ENCODE measurements around the gene HOXB9.
A peak's percentile ranks its signal among the peaks of the same experiment; 100 is the strongest.

Gene HOXB9

DNA sequence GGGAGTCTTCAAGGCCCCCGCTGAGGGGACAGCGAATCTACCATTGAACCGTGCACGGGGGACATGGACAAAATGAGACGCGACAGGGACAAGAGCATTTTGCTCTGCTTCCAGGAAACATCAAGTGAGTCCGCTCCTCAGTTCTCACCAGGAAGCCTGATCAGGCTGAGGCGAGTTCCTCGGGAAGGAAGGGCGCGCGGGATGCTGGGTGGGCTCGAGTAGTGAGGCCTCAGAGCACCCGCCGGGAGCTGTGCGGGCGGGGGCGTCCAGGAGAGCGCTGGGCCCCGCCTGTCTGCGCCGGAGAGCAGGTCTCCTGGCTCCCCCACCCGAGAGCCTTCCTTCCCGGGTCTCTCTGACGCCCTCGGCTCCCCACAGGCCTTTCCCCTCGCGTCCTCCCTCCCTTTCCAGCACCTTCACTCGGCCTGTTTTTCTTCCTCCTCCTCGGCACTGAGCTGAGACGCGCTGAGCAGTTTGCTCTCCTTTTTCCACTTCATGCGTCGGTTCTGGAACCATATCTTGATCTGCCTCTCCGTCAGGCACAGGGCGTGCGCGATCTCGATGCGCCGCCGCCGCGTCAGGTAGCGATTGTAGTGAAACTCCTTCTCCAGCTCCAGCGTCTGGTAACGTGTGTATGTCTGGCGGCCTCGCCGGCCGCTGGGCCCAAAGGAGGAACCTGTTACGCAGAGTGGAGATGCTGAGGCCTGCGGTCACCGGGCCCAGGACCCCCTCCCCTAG lies 30.0 kb downstream of the HOXB9 start:
- TF ChIP-seq, protein P1, sequence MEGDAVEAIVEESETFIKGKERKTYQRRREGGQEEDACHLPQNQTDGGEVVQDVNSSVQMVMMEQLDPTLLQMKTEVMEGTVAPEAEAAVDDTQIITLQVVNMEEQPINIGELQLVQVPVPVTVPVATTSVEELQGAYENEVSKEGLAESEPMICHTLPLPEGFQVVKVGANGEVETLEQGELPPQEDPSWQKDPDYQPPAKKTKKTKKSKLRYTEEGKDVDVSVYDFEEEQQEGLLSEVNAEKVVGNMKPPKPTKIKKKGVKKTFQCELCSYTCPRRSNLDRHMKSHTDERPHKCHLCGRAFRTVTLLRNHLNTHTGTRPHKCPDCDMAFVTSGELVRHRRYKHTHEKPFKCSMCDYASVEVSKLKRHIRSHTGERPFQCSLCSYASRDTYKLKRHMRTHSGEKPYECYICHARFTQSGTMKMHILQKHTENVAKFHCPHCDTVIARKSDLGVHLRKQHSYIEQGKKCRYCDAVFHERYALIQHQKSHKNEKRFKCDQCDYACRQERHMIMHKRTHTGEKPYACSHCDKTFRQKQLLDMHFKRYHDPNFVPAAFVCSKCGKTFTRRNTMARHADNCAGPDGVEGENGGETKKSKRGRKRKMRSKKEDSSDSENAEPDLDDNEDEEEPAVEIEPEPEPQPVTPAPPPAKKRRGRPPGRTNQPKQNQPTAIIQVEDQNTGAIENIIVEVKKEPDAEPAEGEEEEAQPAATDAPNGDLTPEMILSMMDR (IDR thresholded peaks at IDR 0.05; ENCODE audit: low read depth, low read length, missing control alignments): no peak
- in situ Hi-C loops (cut with HindIII; ENCODE audit: low sequenced_read_pairs): no loop called here
- peak overlapping the region; percentile 44 for H3K4me3 ChIP-seq (ENCODE audit: low read depth, low read length)
- DNase-seq (ENCODE audit: low read depth): no peak

DNA sequence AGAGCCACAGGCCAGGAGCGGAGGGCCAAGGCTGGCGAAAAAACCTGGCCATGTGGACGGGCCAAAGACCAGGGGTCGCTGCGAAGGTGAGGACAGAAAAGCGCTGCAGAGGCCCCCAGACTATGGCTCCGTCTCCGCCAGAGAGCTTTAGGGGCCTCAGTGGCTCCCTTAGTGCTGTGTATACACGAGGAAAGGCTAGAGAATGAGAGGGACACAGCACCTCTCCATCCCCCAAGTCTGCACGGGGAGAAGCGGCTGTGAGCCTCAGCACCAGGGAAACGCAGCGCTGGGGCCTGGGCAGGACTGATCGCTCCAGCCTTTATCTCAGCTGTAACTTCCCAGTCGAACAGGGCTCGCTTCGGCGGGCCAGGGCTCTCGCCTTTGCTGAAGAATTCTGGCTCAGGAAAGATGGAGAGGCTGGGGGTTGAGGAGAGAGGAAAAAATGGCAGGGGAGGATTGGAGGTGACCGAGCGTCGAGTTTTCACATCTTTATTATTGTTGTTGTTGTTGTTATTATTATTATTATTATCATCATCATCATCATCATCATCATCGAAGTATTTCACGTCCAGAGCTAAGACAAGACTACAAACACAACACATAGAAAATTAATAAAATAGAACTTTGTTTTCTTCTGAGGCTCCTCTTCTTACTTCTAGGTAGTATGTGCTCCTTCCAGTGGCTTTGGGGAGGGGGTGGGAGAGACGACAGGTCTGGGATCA lies 30.7 kb downstream of the HOXB9 start:
- in situ Hi-C loops (cut with HindIII; ENCODE audit: low sequenced_read_pairs): no loop called here
- no peak for DNase-seq (ENCODE audit: low read depth)
- TF ChIP-seq, protein P1 (IDR thresholded peaks at IDR 0.05; ENCODE audit: low read depth, low read length, missing control alignments): no peak
- no peak overlapping the region for H3K4me3 ChIP-seq (ENCODE audit: low read depth, low read length)

- DNase-seq (ENCODE audit: low read depth): no peak
- in situ Hi-C loops (cut with HindIII; ENCODE audit: low sequenced_read_pairs): loop anchor here (5.0 kb wide), 1 partner anchor 247 kb away; no protein-coding TSS in a partner anchor
- peak overlapping the region; percentile 60 for H3K4me3 ChIP-seq (ENCODE audit: low read depth, low read length)
- TF ChIP-seq, protein P1 (IDR thresholded peaks at IDR 0.05; ENCODE audit: low read depth, low read length, missing control alignments): no peak
These were observed 31.4 kb downstream of the HOXB9 start for GRCh38 chr17:48594538-48595277.

DNA sequence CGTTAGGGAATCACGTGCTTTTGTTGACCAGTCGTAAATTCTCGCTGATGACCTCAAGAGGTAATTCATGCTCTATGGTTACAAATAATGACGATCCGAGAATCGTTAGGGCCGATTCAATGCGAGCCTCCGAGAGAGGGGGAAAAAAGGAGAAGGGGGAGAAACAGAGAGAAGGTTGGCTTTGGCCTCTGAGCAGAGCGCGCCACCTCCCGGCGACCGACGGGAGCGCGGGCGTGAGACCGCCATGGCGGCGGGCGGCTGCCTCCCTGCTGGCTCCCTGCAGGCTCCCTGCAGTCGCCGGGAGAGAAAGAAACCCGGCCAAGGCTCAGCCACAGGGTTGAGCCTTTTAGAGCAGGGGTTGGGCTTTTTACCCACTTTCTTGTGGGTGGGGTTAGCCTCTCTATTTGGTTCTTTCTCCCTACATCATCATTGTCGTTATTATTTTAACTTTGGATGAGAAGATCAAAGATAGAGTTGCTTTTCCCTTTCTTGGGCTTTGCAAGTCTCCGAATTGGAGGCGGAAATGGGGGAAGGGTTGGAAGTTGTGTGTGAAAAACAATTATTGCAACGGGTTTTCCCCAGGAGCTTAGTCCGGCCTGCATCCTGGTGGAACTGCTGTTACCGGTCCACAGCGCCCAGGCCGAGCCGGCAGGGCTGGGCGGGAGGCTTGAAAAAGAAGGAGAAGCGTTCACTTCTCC lies 32.2 kb downstream of the HOXB9 start:
- DNase-seq (ENCODE audit: low read depth): peak; percentile 88
- H3K4me3 ChIP-seq (ENCODE audit: low read depth, low read length): peak overlapping the region; percentile 60
- in situ Hi-C loops (cut with HindIII; ENCODE audit: low sequenced_read_pairs): loop anchor here (5.0 kb wide), 1 partner anchor 247 kb away; no protein-coding TSS in a partner anchor
- TF ChIP-seq, protein P1 (IDR thresholded peaks at IDR 0.05; ENCODE audit: low read depth, low read length, missing control alignments): peak; percentile 92

GRCh38 chr17:48593126-48593829 lies 32.9 kb downstream of the HOXB9 start, which contains the start of gene HOXB5:
HOXB5 (minus strand) TSS chr17:48593779; CDS start chr17:48593682, 97 bp downstream.
- no peak for DNase-seq (ENCODE audit: low read depth)
- in situ Hi-C loops (cut with HindIII; ENCODE audit: low sequenced_read_pairs): loop anchor here (5.0 kb wide), 1 partner anchor 246 kb away; no protein-coding TSS in a partner anchor
- peak within 1 kb of the TSS; percentile 60 for H3K4me3 ChIP-seq (ENCODE audit: low read depth, low read length)
- TF ChIP-seq, protein P1 (IDR thresholded peaks at IDR 0.05; ENCODE audit: low read depth, low read length, missing control alignments): no peak

Data from astrocyte of the cerebellum (primary cell).